GM23338 (cell line): ENCODE data around the gene KCNJ6.

Experiments
- CREB1 ChIP-seq: fragments of 250-450 bp; sonication (Bioruptor Pico); IDR thresholded peaks from 2 replicates; pipeline ENCODE4 v1.5.0; 2020; ENCODE audit warnings: low read depth, mild to moderate bottlenecking, moderate library complexity
- TF ChIP-seq, protein P1 (sequence below), 2 experiments: fragments of 200-600 bp in 1 of 2; sonication (generic) in 1 of 2; conservative IDR thresholded peaks; 2 replicates each; pipeline versions ENCODE4 v1.5.1 to v1.6.1; 2016 to 2017; ENCODE audit warnings: antibody characterized with exemption in 2 of 2, low read depth in 2 of 2, mild to moderate bottlenecking in 2 of 2, moderate library complexity in 1 of 2

DNA sequence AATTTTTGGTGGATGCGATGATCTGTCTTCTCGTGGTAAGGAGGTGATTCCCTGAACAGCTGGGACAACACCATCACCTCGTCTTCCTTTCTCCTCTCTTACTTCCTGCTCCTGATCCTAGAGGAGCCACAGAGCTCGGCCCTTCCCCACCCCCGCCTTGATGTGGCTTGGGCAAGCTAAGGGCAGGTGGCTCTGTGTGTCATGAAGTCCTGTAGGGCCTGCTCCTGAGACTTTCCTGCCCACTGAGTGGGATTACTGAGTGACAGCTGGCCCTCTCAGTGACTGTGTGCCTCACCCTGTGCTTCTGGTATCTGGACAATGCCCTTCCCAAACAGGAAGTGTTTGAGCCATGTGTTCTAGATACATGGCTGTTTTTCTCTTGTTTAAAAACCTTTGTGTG is 153.0 kb downstream of the KCNJ6 start:
- no peak for TF ChIP-seq CREB1 (CRISPR knock-in tag)
- TF ChIP-seq, protein P1, sequence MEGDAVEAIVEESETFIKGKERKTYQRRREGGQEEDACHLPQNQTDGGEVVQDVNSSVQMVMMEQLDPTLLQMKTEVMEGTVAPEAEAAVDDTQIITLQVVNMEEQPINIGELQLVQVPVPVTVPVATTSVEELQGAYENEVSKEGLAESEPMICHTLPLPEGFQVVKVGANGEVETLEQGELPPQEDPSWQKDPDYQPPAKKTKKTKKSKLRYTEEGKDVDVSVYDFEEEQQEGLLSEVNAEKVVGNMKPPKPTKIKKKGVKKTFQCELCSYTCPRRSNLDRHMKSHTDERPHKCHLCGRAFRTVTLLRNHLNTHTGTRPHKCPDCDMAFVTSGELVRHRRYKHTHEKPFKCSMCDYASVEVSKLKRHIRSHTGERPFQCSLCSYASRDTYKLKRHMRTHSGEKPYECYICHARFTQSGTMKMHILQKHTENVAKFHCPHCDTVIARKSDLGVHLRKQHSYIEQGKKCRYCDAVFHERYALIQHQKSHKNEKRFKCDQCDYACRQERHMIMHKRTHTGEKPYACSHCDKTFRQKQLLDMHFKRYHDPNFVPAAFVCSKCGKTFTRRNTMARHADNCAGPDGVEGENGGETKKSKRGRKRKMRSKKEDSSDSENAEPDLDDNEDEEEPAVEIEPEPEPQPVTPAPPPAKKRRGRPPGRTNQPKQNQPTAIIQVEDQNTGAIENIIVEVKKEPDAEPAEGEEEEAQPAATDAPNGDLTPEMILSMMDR (conservative IDR thresholded peaks at IDR 0.05; ENCODE audit: low read depth in 2 of 2) = no peak
